ENCODE measurements around the gene TMEM184C.

DNA sequence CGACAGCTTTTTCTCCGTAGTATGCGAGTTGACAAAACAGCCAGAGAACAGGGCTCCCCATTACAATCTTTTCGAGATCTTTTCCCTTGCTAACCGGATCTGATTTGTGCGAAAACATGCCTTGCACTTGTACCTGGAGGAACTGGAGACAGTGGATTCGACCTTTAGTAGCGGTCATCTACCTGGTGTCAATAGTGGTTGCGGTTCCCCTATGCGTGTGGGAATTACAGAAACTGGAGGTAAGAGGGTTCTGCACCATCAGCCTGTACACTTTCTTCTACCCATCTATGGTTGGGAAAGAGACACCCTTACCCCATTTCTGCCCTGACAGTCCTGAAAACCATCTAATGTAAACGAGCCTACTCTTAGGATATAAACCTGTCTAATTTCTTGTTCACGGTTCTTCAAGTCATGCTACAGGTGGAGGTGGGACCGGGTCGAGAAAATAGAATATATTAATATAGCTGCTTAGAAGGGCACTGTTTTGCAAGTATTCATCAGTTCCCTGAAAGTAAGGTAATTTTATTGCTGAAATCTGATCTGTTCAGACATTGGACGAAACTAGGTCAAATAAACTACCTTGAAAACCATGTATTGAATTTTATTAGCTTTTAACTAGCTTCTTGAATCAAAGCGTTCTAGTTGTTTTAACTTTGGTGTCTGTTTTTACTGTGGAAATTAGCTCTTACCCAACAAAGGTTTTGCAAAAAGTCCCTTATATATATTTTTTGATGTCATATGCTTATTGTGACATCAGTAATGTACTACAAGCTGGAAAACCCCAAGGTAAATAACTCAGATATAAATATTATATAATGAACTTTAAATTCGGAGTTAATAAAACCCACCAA is 869 bp downstream of the TMEM184C start:
- TF ChIP-seq, protein P1, sequence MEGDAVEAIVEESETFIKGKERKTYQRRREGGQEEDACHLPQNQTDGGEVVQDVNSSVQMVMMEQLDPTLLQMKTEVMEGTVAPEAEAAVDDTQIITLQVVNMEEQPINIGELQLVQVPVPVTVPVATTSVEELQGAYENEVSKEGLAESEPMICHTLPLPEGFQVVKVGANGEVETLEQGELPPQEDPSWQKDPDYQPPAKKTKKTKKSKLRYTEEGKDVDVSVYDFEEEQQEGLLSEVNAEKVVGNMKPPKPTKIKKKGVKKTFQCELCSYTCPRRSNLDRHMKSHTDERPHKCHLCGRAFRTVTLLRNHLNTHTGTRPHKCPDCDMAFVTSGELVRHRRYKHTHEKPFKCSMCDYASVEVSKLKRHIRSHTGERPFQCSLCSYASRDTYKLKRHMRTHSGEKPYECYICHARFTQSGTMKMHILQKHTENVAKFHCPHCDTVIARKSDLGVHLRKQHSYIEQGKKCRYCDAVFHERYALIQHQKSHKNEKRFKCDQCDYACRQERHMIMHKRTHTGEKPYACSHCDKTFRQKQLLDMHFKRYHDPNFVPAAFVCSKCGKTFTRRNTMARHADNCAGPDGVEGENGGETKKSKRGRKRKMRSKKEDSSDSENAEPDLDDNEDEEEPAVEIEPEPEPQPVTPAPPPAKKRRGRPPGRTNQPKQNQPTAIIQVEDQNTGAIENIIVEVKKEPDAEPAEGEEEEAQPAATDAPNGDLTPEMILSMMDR (IDR thresholded peaks at IDR 0.05; ENCODE audit: insufficient read depth, low read length) = no peak
- TF ChIP-seq POLR2AphosphoS5 (IDR thresholded peaks at IDR 0.05; ENCODE audit: low read depth) (no peak), GABPA (IDR thresholded peaks at IDR 0.05; ENCODE audit: low read depth) (no peak)
- TF ChIP-seq, protein P2, sequence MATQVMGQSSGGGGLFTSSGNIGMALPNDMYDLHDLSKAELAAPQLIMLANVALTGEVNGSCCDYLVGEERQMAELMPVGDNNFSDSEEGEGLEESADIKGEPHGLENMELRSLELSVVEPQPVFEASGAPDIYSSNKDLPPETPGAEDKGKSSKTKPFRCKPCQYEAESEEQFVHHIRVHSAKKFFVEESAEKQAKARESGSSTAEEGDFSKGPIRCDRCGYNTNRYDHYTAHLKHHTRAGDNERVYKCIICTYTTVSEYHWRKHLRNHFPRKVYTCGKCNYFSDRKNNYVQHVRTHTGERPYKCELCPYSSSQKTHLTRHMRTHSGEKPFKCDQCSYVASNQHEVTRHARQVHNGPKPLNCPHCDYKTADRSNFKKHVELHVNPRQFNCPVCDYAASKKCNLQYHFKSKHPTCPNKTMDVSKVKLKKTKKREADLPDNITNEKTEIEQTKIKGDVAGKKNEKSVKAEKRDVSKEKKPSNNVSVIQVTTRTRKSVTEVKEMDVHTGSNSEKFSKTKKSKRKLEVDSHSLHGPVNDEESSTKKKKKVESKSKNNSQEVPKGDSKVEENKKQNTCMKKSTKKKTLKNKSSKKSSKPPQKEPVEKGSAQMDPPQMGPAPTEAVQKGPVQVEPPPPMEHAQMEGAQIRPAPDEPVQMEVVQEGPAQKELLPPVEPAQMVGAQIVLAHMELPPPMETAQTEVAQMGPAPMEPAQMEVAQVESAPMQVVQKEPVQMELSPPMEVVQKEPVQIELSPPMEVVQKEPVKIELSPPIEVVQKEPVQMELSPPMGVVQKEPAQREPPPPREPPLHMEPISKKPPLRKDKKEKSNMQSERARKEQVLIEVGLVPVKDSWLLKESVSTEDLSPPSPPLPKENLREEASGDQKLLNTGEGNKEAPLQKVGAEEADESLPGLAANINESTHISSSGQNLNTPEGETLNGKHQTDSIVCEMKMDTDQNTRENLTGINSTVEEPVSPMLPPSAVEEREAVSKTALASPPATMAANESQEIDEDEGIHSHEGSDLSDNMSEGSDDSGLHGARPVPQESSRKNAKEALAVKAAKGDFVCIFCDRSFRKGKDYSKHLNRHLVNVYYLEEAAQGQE (IDR thresholded peaks at IDR 0.05; ENCODE audit: insufficient replicate concordance, low read depth) = no peak
